HUES64 (cell line): ENCODE measurements around the gene ISCU.

Experiments
- H3K27ac ChIP-seq: 2 replicates; pipeline ENCODE4 v1.7.0; 2013; ENCODE audit warnings: low read depth, low read length, inconsistent platforms
- H3K27me3 ChIP-seq: 2 replicates; pipeline ENCODE4 v1.6.1; 2013; ENCODE audit warnings: mild to moderate bottlenecking, low read length; ENCODE audit not compliant: insufficient read depth
- H3K36me3 ChIP-seq: 2 replicates; pipeline ENCODE4 v1.6.1; 2013; ENCODE audit warnings: mild to moderate bottlenecking, low read length; ENCODE audit not compliant: insufficient read depth
- H3K4me1 ChIP-seq: 2 replicates; pipeline ENCODE4 v1.6.1; 2013; ENCODE audit warnings: mild to moderate bottlenecking, low read length, moderate library complexity; ENCODE audit not compliant: insufficient read depth
- H3K4me3 ChIP-seq: 2 replicates; pipeline ENCODE4 v1.5.1; 2013; ENCODE audit warnings: mild to moderate bottlenecking, low read length, moderate library complexity
- H3K9ac ChIP-seq: 2 replicates; pipeline ENCODE4 v1.6.1; 2013; ENCODE audit warnings: mild to moderate bottlenecking, low read depth, low read length
- H3K9me3 ChIP-seq: 2 replicates; pipeline ENCODE4 v1.6.1; 2013; ENCODE audit warnings: low read depth, low read length; ENCODE audit not compliant: insufficient read depth
- WGBS: fragments of 150-250, 120-280 bp; methylation state at CpG from one replicate; pipeline ENCODE4 v1.1.7; 2013; ENCODE audit warnings: missing lambda C conversion rate; 5-methylcytosine and 5-hydroxymethylcytosine counted together

ISCU gene

DNA sequence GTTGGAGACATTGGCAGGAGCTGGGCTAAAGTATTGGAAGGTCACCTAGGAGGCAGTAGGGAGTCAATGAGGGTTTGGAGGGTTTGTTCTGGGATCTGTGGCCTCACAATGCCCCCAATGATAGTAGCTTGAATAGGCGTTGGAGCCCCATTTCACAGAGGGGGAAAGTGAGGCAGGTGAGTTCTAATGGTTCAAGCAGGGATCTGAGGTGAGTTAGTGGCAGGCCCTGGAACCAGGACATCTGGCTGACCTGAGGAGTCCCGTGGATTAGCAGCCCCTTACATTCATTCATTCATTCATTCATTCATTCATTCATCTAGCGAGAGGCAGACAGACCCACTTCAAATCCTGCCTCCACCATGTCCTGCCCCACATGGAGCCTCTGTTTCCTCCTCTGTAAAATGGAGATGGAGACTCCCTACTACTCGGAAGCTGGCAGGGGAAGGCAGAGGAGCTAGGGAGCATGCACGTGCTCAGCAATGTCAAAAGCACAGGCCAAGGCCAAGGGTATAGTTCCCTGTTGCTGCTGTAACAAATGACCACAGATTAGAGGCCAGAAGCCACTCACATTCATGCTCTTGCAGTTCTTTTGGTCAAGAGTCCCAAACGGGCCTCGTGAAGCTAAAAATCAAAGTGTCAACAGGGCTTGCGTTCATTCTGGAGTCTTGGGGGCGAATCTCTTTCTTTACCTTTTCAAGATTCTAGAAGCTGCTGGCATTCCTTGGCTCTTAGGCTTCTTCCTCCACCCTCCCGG lies 37.7 kb downstream of the ISCU start:
- Histone ChIP-seq H3K9ac (no peak overlapping the region), H3K4me1 (0 out of 2 replicates have a peak, but pooled peaks cover 4% of the 10 kb centered on the region), H3K9me3 (no peaks in the 10 kb centered on the region), H3K27ac (no peak overlapping the region), H3K36me3 (no peaks in the 10 kb centered on the region), H3K27me3 (no peaks in the 10 kb centered on the region), H3K4me3 (no peak overlapping the region)
- 88% methylated on average over 10 of the region's 10 CpGs for WGBS

DNA sequence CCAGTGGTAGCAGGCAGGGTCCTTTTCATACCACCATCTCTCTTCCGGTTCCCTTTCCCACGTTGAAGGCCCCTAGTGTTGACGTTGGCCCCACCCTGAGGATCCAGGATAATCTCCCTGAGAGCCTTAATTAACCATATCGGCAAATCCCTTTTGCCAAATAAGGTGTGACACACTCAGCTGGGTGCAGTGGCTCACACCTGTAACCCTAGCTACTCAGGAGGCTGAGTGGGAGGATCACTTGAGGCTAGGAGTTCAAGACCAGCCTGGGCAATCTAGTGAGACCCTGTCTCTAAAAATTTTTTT lies 38.3 kb downstream of the ISCU start:
- Histone ChIP-seq H3K4me3 (no peak overlapping the region), H3K36me3 (no peaks in the 10 kb centered on the region), H3K4me1 (0 out of 2 replicates have a peak, but pooled peaks cover 4% of the 10 kb centered on the region), H3K9me3 (no peaks in the 10 kb centered on the region), H3K9ac (no peak overlapping the region), H3K27ac (no peak overlapping the region), H3K27me3 (no peaks in the 10 kb centered on the region)
- 72% methylated on average over 4 of the region's 4 CpGs for WGBS

DNA sequence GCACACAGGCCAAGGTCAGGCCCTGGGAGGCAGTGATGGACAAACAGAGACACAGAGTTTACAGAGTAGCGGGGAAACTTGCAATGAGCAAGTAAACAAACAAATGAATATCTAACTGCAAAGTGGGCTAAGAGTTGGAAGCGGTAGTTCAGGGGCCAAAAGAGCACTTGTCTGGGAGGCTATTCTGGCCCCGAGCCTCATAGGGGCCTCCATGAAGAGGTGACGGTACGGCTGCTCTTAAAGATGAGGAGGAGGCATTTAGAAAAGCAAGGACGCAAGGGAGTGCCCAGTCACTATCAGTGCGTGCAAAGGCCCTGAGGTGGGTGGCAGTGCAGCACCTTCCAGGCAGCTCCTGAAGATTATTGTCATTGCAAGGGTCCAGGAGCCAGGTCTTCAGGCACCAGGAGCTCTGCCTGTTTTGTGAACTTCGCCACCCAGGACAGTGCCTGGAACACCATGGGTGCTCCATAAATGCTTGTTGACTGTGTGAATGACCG lies 39.9 kb downstream of the ISCU start:
- Histone ChIP-seq H3K27ac (no peak overlapping the region), H3K27me3 (no peaks in the 10 kb centered on the region), H3K9me3 (no peaks in the 10 kb centered on the region), H3K4me3 (no peak overlapping the region), H3K36me3 (no peaks in the 10 kb centered on the region), H3K4me1 (0 out of 2 replicates have a peak, but pooled peaks cover 4% of the 10 kb centered on the region), H3K9ac (no peak overlapping the region)
- WGBS = 94% methylated on average over 9 of the region's 9 CpGs

DNA sequence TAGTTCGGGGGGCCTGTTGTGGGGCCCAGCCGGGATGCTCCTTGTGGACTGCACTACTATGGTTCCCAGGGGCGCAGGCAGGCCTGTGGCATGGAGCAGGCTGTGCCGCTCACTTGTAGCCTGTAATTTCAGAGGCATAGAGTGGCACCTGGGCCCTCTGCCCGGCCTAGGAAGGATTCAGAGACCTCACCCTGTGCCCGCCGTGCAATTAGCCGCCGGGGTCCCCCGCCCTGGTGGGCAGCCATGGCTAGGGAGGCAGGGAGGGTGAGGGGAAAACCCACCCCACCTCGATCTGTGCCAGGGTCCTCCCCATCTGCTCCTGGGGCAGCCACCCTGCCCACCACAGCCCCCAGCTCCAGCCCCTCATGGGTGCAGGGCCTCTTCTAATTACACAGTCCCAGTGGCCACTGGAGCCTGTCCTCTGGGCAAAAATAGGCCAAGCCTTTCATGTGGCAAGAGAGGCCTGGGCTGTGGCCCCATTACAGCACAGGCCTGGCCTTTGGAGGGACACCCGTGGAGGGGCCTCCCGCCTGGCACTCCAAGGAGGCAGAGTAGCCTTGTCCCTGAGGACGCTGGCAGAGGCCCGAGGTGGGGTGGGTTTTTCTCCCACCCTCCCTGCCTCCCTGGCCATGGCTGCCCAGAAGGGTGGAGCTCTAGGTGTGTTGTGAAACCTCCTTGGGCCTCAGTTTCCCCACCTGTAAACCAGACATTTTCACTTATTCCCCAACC lies 40.7 kb downstream of the ISCU start:
- no peaks in the 10 kb centered on the region for H3K27me3 ChIP-seq
- H3K9ac ChIP-seq = no peak overlapping the region
- H3K36me3 ChIP-seq = no peaks in the 10 kb centered on the region
- no peak overlapping the region for H3K4me3 ChIP-seq
- H3K9me3 ChIP-seq = no peaks in the 10 kb centered on the region
- 95% methylated on average over 15 of the region's 15 CpGs for WGBS
- H3K4me1 ChIP-seq = 0 out of 2 replicates have a peak, but pooled peaks cover 4% of the 10 kb centered on the region
- H3K27ac ChIP-seq = no peak overlapping the region

DNA sequence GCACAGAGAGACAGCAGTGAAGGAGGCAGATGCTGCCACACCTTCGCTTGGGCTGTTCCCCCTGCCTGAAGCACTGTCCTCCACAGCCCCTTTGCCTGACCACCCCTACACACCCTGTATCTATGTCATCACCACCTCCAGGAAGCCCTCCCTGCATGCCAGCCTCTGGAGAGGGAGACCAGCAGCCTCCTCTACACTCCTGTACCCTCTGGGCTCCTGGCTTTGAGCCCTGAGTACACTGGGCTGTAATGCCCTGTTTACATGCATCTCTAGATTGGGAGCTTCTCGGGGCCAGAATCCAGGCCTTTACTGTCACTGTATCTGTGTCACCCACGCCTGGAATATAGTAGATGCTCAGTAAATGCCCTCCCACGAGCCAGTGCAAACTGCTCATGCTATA lies 41.3 kb downstream of the ISCU start:
- Histone ChIP-seq H3K27me3 (no peaks in the 10 kb centered on the region), H3K36me3 (no peaks in the 10 kb centered on the region), H3K9ac (no peak overlapping the region), H3K4me3 (no peak overlapping the region), H3K27ac (no peak overlapping the region), H3K9me3 (no peaks in the 10 kb centered on the region), H3K4me1 (0 out of 2 replicates have a peak, but pooled peaks cover 4% of the 10 kb centered on the region)
- 92% methylated on average over 4 of the region's 4 CpGs for WGBS

DNA sequence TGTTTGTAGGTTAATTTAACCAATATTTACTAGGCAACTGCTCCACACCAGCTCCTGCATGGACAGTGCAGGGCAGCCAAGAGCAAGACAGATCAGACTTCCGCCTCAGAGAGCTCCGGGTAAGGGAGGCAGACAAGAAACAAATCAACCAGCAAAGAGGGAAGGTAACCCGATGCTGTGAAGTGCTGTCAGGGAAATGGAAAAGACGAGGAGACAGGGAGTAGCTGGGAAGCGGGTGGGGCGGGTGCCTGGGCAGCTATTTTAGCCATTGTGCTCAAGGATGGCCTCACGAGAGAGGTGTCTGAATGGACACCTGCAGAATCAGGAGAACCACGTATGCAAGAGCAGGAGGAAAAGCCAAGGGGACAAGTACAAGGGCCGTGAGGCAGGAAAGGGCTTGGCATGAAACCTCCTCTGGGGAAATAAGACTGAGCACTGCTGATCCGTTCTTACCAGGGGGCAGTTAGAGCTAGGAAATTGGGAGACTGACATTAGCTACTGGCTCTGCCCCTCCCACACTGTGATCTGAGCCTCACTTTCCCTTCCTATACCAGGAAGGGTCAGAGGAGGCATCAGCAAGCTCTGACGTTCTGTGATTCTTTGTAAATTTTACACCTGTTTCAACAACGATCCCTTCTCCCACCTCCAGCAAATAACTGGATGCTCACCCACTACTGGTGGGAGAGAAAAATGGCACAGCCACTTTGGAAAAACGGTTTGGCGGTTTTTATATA lies 42.0 kb downstream of the ISCU start:
- no peak overlapping the region for H3K4me3 ChIP-seq
- 60% methylated on average over 14 of the region's 14 CpGs for WGBS
- H3K4me1 ChIP-seq = 0 out of 2 replicates have a peak, but pooled peaks cover 4% of the 10 kb centered on the region
- no peaks in the 10 kb centered on the region for H3K27me3 ChIP-seq
- H3K27ac ChIP-seq = no peak overlapping the region
- no peaks in the 10 kb centered on the region for H3K36me3 ChIP-seq
- H3K9ac ChIP-seq = no peak overlapping the region
- H3K9me3 ChIP-seq = no peaks in the 10 kb centered on the region

DNA sequence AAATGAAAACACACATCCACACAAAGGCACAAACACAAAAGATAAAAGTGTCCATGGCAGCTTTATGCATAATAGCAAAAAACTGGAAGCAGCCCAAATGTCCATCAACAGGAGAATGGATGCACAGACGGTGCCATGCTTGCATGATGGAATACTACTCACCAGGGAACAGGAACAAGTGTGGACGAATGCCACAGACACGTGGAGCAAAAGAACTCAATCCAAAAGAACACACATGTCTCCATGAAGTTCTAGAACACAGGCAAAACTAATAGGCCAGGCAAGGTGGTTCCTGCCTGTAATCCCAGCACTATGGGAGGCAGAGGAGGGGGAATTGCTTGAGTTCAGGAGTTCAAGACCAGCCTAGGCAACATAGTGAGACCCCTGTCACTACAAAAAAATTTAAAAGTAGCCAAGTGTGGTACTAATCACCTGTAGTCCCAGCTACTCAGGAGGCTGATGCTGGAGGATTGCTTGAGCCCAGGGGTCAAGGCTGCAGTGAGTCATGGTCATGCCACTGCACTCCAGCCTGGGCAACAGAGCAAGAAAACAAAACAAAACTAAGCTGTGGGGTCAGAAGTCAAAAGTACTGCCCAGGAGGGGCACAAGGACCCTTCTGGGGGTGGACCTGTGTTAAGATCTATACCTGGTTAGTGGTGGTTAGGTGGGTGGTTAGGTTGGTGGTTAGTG lies 42.7 kb downstream of the ISCU start:
- Histone ChIP-seq H3K36me3 (no peaks in the 10 kb centered on the region), H3K4me1 (0 out of 2 replicates have a peak, but pooled peaks cover 4% of the 10 kb centered on the region), H3K27ac (no peak overlapping the region), H3K4me3 (no peak overlapping the region), H3K27me3 (no peaks in the 10 kb centered on the region), H3K9ac (no peak overlapping the region), H3K9me3 (no peaks in the 10 kb centered on the region)
- 90% methylated on average over 3 of the region's 3 CpGs for WGBS

DNA sequence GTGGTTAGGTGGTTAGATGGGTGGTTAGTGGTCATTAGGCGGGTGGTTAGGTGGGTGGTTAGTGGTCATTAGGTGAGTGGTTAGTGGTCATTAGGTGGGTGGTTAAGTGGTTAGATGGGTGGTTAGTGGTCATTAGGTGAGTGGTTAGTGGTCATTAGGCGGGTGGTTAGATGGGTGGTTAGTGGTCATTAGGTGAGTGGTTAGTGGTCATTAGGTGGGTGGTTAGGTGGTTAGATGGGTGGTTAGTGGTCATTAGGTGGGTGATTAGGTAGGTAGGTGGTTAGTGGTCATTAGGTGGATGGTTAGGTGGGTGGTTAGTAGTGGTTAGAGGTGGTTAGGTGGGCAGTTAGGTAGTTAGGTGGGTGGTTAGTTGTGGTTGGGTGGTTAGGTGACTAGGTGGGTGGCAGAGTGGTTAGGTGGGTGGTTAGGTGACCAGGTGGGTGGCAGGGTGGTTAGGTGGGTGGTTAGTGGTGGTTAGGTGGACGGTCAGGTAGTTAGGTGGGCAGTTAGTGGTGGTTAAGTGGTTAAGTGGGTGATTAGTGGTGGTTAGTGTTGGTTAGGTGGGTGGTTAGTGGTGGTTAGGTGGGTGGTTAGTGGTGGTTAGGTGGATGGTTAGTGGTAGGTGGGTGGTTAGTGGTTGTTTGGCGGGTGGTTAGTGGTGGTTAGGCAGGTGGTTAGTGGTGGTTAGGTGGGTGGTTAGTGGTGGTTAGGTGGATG lies 43.5 kb downstream of the ISCU start:
- 93% methylated on average over 4 of the region's 4 CpGs for WGBS
- H3K27ac ChIP-seq = no peak overlapping the region

DNA sequence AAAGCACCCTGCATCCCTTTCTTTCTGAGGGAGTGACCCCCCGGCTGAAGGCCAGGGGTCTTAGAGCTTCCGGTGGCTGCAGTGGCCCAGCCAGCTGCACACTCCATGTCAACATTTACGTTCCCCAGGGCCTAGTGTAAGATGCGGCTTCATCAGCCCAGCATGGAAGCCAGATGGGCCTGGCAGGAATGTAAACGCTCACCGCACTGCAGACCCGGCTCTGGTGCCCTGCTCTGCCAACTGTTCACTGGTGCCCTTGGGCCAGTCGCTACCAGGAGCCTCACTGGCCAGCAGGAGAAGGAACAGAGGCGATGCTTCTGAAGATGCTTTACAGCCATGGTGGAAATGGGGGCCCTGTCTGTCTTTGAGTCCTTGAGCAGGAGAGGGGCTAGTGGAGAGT lies 44.1 kb downstream of the ISCU start:
- Histone ChIP-seq H3K27ac (no peak overlapping the region), H3K4me1 (0 out of 2 replicates have a peak, but pooled peaks cover 4% of the 10 kb centered on the region), H3K4me3 (no peak overlapping the region), H3K9me3 (no peaks in the 10 kb centered on the region), H3K36me3 (no peaks in the 10 kb centered on the region), H3K27me3 (no peaks in the 10 kb centered on the region), H3K9ac (no peak overlapping the region)
- WGBS = 92% methylated on average over 9 of the region's 9 CpGs

More for the DNA sequence above, 43.5 kb downstream of the ISCU start:
- Histone ChIP-seq H3K4me1 (0 out of 2 replicates have a peak, but pooled peaks cover 4% of the 10 kb centered on the region), H3K4me3 (no peak overlapping the region), H3K27me3 (no peaks in the 10 kb centered on the region), H3K9ac (no peak overlapping the region), H3K9me3 (no peaks in the 10 kb centered on the region), H3K36me3 (no peaks in the 10 kb centered on the region)

DNA sequence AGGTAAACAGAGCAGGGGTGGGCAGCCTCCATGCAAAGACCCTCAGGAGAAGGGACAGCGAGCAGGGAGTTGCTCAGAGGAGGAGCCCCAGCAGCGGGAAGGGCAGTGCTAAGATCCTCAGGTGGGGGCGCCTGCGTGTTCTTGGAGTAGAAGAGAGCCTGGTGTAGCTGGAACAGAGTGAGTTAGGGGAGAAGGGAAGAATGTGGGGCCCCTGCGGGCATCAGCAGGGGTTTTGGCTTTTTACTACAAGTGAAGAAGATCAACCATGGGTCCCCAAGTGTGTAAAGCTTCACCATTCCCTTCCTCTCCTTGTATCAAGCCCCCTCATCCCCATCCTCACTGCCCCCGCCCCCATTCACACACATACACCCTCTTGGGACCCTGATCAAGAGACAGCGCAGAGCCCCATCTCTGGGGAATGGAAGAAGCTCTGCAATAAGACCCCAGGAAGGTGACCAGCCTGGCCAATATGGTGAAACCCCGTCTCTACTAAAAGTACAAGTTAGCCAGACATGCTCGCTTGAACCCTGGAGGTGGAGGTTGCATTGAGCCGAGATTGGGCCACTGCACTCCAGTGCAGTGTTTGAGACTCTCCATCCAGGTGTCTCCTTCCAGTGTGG lies 45.7 kb downstream of the ISCU start:
- WGBS = 88% methylated on average over 10 of the region's 10 CpGs
- Histone ChIP-seq H3K4me3 (no peak overlapping the region), H3K27me3 (no peaks in the 10 kb centered on the region), H3K4me1 (0 out of 2 replicates have a peak, but pooled peaks cover 4% of the 10 kb centered on the region), H3K36me3 (no peaks in the 10 kb centered on the region), H3K9me3 (no peaks in the 10 kb centered on the region), H3K27ac (no peak overlapping the region), H3K9ac (no peak overlapping the region)
